Mammary microvascular endothelial cell (primary cell): ENCODE results near the gene PNISR. TPM values are rescaled to one million over a fixed set of nuclear protein-coding genes. Genes with fewer than 3 reads are reported as not detected.

Source experiments
- total RNA-seq: library from RNA; depleted of rRNA; stranded (reverse); fragments of >200 nt; gene quantifications from 2 replicates; pipeline ENCODE4 v1.2.3, GENCODE V29; 2015

PNISR gene, protein sequence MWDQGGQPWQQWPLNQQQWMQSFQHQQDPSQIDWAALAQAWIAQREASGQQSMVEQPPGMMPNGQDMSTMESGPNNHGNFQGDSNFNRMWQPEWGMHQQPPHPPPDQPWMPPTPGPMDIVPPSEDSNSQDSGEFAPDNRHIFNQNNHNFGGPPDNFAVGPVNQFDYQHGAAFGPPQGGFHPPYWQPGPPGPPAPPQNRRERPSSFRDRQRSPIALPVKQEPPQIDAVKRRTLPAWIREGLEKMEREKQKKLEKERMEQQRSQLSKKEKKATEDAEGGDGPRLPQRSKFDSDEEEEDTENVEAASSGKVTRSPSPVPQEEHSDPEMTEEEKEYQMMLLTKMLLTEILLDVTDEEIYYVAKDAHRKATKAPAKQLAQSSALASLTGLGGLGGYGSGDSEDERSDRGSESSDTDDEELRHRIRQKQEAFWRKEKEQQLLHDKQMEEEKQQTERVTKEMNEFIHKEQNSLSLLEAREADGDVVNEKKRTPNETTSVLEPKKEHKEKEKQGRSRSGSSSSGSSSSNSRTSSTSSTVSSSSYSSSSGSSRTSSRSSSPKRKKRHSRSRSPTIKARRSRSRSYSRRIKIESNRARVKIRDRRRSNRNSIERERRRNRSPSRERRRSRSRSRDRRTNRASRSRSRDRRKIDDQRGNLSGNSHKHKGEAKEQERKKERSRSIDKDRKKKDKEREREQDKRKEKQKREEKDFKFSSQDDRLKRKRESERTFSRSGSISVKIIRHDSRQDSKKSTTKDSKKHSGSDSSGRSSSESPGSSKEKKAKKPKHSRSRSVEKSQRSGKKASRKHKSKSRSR
- total RNA-seq: 18.4 and 20.1 TPM in 2 replicates

DNA sequence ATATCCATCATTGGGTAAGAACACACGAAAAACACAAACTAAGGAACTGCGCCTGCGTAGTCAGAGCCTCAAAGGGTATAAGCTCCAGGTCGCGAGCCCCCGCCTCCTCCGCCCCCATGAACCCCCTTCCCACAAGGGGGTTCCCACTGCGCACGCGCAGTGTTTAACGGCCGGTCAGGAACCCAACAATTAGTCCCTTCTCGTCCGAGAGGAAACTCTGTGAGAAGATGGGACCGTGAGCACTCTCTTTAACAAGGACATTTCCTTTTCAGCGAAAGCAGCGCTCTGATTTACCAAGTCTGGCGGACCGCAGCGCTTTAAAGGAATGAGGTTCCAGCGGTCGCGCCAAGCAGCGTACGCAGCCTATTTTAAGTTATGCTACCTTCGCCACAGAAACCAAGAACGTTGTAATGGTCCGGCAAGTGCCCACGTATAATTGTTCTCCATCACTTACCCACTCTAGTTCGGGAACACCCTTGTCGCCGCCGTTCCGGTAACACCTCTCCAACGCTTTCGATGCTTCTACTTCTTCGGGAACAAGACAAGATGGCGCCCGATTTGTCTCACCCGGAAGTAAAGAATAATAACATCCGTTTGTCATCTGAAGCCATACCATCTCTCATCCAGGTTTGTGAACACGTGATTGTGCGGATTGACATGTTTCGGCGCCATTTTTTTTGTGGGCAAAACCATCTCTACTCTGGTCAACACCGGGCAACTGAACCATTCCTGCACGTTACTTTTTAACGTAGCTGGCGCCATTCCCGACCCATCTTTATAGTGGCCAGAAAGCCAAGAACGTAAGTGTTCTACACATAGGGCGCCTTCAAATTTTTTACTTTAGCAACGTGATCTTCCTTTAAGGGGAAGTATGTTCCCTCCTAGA, at the start of gene PNISR:
Gene PNISR (minus strand): TSS at position 548 of the 886 bp plus-strand sequence. CDS start 10,649 bp downstream, outside the sequence.

DNA sequence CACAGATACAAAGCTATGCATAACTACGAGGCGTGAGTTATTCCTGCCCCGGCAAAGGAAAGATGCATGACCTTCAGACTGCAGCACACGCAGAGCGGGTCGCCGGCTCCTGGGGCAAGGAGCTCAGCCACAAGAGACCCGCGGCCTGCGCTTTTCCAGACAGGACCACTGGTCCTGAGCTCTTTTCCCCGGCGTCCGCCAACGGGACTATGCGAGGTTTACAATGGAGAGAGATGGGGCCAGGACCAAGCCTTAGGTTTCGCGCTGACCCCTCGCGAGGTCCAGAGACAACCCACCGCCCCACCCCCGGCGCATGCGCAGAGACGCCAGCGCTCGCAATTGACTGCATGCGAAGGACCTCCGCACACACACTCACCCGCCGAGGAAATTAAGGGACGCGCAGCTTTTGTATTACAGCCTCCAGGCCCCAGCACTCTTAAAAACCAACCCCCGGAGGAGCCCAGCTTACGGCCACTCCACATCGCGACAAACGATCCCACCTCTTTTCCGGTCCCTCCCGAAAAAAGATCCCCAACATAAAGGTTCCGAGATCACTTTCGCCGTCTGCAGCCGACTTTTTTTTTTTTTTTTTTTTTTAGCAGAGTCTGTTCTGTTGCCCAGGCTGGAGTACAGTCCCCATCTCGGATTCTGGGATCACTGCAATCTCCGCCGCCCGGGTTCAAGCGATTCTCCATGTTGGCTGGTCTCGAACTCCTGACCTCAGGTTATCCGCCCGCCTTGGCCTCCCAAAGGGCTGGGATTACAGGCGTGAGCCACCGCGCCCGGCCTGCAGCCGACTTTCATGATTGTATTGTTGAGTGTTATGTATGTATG, 31.2 kb downstream of the PNISR start, which contains the start of gene COQ3:
Gene COQ3 (minus strand): TSS at position 498 of the 834 bp plus-strand sequence. CDS start 16 bp downstream, at position 482.

DNA sequence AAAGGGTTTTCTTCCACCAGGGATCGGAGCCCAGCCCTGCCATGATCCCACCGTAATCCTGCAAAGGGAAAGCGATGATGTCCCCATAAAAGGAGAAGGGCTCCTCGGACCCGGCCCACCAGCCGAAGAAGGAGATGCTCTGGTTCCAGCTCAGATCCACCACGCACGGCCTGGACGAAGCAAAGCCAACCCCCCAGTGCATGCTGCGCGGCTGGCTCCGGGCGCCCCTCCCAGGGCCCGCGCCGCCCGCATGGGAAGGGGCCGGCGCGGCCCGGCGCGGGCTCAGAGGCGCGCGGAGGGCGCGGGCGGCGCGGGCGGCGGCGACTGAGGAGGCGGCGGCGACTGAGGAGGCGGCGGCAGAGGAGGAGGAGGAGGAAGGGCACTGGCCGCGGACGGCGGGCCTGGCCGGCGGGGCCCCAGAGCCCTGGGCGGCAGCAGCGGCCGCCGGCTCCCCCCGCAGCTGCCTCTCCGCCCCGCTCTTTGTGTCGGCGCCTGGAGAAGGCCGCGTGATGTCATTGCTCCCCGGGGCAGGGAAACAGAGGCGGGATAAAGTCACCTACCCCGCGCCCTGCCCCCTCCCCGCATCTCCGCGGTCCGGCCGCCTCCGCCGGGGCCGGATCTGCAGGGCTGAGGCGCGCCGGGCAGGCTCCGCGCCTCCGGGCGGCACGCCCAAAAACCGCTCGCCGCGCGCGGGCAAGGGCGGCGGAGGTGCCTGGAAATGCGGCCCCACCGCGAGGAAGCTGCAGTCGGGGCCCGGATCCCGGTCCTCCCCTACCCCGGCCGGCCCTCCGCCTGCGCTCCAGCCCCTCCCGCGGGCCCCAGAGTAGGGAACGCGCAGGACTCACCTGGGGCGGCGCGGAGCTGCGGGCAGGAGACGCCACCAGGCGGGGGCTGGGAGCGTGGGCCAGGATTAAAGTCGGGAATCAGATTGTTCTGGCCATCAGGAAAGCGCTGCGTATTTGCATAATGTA, 75.7 kb downstream of the PNISR start, which contains the start of gene FAXC:
Gene FAXC (minus strand): TSS at position 504 of the 971 bp plus-strand sequence. CDS start 302 bp downstream, at position 202.

Other genes starting within 250 kb of the PNISR start
- 0.20 and 2.5 TPM in 2 replicates for gene FAXC, start 75.6 kb downstream of the PNISR start, total RNA-seq
- 4.4 and 10.5 TPM in 2 replicates for gene COQ3, start 31.1 kb downstream of the PNISR start, total RNA-seq
- gene USP45, start 90.1 kb upstream of the PNISR start, total RNA-seq: 8.7 and 12.1 TPM in 2 replicates
- gene CCNC, start 143.4 kb upstream of the PNISR start, total RNA-seq: 45.9 and 53.9 TPM in 2 replicates
- gene PRDM13, start 181.5 kb upstream of the PNISR start, total RNA-seq: not detected in 2 replicates